C1 segment of cervical spinal cord (tissue), 14 donors: Measurements from ENCODE around the gene HDAC8.
"Not testable (repeated sequence)": the region's sequence is repeated elsewhere in the genome, so short reads cannot be mapped to it uniquely, and the experiment has no call there.

Experiments
- DNase-seq, 14 donors: peaks; one replicate each; lab custom pipeline; 2025; lab: John Stamatoyannopoulos, UW

HDAC8 gene

DNA sequence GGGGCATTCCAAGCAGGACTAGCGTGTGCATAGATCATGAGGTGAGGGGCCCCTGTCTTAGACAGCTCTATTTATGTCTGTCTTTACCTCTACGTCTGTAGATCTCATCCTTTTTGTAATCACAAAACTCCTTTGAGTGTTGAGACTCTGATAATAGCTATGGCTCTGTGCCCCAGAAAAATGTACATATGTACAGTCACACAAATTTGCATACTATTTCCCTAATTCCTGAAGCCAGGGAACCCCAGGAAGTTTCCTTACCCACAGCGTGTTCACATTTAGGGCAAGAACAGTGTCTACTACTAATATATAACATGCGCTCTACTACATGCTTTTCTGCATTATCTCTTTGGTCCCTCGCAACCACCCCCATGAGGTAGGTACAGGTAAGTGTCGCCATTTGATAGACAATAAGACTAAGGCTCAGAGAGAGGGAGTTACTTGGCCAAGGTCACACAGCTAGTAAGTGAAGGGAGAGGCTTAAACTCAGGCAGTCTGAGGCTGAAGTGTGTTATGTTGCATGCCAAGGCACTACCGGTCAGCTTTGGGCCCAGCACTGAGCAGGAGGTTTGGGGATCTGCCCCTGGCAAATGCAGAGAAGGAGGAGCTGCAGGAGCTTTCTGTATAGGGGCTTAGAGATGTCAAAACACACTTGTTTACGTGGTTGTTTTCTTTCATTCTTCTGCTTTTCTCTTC is 245.9 kb downstream of the HDAC8 start:
- no peak for DNase-seq

DNA sequence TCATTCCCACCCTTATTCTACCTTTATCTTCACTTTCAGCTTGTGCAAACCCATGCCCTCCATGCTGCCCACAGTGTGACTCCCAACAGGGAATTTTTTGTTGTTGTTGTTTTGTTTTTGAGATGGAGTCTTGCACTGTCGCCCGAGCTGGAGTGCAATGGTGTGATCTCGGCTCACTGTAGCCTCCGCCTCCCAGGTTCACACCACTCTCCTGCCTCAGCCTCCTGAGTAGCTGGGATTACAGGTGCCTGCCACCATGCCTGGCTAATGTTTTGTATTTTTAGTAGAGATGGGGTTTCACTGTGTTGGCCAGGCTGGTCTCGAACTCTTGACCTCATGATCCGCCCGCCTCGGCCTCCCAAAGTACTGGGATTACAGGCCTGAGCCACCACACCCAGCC is 253.0 kb downstream of the HDAC8 start:
- DNase-seq = not testable (repeated sequence)

DNA sequence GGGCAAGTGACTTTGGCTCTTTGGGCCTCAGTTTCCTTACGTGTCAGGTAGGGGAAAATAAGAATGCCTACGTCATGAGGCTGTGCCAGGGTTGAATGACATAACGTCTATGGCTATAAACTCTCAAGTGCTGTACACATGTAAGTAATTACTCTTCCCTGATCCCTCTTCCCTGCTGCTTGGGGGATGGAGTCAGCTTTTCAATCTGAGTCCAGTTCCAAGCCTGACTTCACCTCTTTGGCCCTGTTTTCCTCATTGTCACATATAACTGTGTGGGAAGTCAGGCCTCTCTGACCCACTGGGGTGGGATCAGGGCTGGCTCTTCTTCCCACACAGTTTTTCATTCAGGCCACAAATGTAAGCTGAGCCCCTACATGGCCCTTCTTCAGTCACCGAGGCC is 255.5 kb downstream of the HDAC8 start:
- DNase-seq = no peak

DNA sequence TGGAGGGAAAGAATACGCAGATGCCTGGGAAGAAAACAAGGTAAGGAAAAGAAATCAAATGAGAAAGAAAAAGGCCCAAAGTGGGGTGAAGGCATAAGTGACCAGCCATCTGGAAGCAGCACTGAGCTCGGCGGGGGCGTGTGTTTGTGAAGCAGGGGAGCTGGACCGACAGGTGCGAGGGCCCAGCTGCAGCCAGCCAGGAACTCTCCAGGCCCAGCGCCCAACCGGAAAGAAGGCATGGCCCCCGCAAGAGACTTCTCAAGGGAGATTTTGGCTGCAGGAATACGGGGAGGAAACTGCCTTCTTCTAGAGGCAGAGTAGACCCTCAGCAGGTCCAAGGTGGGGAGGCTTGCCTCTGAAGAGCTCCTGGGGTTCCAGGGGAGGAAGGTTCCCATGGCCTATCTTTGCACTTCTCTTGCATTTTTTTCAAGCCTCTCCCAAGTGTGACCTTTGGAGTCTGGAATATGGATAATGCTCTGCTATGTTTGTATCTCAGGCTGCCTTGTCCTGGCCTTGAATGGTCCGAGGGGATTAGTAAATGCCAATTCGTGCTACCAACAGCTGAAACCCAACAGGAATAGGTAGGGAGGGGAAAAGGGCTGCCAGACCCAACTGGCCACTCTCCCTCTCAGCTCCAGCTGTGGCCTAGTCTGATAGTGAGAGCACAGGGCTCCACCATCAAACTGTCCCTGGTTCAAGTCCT is 256.1 kb downstream of the HDAC8 start:
- no peak for DNase-seq

DNA sequence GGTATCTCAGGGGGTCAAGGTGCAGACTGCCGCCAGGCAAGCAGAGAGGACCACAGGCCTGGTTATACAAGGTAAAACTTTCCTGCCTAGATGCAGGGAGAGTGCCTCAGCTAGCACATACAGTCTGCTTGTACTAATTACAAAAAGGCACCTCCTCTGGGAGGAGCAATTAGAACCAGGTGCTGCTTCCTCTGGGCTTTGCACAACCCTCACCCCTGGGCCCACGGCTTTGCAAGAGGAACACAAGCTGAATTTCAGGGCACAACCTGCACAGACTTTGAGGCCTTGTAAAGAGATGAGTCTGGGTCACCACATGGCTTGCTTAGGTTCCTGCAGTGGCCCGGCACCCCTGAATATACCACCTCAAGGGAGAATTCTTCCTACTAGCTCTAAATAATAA is 257.8 kb downstream of the HDAC8 start:
- DNase-seq = no peak

DNA sequence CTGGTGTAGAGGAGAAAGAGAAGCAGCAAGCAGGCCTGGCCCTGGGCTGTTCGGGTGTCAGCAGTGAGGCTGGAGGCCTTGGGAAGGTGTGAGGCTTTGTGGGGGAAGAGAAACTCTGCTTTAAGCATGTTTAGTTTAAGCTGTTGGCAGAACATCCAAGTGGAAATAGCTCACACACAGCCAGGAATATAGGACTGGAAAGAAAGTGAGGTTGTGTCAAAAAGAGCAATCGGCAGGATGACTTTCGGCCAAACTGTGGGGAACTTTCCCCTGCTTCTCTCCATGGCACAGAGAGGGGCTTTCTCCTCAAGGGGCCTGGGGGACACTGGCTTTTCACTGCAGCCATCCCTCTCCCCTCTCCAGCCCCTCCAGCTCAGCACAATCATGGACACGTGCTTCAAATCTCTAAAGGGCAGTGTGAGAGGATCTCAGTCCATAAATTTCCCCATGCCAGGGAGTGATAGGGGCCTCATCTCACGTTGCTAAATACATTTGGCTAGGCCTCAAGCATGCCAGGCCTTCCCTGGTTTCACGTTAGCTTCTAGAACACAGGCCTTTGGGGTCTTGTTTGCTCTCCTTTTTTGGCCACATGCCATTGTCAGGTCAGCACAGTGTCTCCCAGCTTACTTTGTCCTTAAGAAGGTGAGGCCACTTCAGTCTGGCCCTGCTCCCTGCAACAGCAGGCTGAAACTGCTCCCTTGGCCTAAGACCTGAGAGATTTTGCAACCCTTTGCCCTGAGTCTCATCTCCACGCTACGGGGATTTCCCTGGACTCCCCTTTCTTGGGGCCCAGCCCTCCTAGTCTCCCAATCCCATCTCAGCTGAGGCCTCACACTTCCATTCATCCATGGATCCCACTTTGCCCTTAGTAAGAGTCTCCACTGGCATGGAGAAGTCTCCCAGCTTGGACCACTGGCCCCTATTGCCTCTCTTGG is 258.7 kb downstream of the HDAC8 start:
- no peak for DNase-seq

DNA sequence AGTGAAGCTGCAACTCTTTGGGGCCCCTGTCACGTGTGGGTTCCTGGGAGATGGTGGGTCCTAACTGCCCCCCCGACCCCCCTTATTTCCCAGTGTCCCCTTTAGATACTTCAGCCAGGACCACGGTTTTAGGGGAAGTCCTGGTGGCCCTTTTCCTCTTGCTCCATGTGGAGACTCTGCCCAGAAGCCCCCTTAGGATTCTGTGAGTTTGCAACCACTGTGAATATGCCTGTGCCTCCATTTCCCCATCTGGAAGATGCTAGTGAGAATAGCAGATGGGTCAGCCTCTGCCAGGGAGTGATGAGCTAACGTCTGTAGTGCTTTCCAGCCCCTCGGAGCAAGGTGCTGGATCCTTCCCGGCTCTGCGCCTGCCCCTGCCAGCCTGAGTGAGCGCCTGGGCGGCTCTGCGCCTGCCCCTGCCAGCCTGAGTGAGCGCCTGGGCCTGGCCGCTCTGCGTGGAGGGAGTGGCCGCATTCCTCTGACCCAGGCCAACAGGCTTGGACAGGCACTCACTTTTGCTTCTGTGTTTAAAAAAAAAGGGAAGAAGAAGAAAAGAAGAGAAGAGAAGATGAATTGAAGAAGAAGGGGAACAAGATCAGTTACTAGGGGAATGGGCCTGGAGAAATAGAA is 260.2 kb downstream of the HDAC8 start:
- DNase-seq = no peak

DNA sequence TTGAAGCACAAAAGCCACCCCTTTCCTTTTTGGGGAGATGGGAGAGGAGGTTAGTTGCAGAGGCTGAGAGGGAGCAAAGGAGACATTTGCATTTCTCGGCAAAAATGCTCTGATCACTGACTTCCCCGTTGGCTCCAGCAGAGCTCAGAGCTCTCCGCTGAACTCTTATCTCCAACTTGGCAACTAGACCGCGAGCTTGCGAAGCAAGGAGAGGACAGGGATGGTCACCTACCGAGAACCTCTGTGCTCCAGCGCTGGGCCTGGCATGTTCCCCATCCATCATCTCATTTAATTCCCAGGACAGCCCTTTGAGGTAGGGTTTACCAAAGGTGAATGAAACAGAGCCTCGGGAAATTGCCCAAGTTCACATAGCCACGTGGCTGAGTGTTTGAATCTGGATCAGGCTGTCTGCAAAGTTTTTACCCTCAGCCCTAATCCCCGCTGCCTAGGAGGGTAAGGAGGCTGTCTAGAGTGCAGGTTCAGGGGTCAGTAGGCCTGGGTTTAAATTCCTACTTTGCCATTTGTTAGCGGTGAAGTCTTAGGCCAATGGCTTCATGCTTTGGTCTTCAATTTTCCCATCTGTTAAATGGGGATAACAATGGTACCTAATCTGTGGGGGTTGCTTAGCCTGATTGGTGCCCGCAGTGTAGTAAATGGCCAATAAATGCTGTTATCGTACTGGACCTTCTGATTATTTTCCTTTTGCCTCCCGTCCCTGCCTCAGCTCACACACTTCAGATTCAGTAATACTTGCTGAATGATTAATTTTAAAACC is 263.2 kb downstream of the HDAC8 start:
- DNase-seq = no peak

DNA sequence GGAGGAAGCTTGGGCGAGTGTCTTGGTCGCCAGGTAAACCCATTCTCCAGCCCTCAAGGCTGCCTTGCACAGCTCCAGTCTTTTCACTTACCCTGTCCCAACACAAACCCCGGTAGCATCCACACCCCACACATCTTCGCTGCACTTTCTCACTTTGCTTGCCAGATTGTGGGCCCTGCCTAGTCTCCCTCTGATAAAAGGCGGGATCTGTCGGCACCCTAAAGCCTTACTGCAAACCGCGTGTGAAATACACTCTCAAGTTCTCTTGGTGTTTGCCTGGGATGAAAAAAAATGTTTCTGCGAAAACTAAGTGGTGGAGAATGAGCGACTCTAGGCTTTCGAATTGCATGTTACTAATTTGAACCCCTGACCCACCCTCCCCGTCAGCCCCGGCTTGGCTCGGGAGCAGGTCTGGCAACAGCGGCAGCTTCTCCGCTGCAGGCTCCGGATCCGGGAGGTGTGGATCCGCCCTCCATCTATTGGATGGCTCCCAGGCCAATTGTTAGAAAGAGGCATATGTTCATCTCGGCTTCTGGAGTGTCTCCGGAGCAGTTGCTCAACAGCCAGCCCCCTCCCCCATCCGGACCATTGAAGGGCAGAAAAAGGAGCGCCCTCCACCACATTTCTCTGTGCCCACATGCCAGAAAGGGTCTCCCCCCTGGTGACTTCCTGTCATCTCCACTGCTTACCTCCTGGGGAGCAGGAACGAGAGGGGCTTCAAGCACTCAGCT is 263.9 kb downstream of the HDAC8 start:
- DNase-seq = peak in 10 of 14 donors; percentile 1 to 40 (median 12)

DNA sequence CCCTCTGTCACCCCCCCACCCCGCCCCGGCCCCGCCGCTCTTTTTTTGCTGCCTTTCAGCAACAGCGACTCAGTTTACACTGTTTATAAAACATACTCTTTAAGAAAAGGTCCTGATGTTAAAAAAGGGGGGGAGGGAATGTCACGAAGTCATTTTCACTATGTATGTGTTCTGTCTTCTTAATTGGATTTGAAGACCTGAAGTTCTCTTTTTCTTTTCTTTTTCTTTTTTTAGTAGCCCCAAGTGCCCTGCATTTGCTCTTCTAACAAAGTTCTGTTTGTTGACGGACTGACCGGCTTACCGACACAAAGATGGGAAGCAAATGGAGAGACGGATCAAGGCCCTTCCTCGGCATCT is 264.5 kb downstream of the HDAC8 start:
- no peak for DNase-seq

DNA sequence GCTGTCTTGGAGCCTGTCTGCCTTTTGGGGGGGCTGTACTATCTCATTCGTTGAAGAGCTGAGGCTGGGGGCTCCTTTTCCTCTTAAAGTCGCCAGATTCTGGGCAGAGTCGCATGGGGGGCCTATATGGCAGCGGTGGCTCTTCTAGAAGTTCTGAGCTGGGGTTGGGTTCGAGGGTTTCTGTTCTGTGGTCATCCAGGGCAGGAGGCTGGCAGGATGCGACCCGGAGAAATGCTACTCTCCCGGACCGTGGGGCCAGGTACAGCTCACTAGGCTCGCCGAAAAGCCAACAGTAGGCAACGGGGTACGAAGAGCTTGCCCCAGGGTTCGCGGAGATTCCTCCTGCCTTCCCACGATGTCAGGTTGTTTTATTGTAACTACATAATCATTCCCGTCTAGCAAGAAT is 265.0 kb downstream of the HDAC8 start:
- DNase-seq = no peak

DNA sequence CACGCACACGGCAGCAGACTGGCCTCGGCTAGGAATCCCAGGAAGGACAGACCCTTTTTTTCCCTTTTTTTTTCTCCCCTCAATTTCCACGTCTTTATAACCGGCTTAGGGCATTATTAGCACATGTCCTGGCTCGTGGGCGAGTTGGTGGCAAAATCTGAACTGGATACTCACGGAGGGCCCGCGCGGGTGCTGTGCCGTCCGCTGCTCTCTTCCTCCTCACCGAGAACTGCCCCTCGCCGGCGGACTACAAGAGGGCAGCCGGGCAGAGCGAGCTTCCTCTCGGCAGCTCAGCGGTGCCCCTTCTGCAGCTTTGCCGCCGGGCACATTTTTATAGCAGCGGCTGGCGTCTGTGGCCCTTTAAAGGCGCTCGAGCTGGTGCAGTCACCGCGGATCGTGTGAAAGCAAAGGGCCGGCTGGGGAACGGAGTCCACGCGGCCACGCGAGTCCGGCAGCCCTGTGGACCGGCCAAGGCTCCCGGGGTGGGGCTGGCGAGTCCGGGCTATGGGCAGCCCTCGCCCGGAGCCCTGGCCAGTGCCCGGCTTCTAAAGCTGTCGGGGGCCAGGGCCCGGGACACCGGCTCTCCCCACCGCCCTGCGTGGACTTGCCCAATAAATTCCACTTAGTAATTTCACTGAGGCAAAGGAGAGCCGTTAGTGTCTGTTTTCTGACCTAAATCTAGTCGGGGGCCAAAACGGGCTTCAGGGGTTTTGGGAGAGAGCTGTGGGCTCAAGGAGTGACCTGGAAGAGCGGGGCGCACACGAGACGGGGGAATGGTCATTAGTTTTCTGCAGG is 265.6 kb downstream of the HDAC8 start:
- peak in 12 of 14 donors; percentile 3 to 53 (median 30) for DNase-seq

DNA sequence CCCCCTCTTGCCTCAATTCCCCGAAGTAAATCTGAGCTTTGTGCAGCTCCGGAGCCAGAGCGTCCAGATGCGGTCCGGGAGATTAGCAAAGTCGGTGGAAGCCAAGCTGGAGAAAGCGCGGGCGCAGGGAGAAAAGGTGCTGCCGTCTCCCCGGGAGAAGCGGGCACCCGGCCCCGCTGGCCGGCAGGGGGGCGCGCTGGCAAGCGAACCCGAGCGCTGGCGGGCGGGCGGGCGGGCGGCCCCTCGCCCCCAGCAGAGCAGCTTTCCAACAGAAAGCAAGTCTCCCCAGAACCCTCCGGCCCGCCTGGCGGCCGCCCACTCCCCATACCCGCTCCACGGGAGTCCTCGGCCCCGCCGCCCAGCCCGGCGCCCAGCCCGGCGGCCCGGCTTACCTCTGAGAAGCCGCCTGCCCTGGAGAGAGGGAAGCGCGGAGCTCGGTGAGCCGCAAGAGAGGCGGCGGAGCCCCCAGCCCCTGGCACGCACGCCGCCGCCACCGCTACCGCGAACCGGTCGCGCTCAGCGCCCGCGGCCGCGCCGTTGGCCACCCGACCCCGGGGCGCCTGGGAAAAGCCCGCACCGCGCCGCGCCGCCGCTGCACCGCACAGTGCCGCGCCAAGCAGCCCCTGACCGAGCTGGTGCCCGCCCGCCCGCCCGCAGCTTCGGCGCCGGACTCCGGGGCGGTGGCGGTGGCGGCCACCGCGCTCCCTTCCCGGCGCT is 266.4 kb downstream of the HDAC8 start:
- DNase-seq = no peak

DNA sequence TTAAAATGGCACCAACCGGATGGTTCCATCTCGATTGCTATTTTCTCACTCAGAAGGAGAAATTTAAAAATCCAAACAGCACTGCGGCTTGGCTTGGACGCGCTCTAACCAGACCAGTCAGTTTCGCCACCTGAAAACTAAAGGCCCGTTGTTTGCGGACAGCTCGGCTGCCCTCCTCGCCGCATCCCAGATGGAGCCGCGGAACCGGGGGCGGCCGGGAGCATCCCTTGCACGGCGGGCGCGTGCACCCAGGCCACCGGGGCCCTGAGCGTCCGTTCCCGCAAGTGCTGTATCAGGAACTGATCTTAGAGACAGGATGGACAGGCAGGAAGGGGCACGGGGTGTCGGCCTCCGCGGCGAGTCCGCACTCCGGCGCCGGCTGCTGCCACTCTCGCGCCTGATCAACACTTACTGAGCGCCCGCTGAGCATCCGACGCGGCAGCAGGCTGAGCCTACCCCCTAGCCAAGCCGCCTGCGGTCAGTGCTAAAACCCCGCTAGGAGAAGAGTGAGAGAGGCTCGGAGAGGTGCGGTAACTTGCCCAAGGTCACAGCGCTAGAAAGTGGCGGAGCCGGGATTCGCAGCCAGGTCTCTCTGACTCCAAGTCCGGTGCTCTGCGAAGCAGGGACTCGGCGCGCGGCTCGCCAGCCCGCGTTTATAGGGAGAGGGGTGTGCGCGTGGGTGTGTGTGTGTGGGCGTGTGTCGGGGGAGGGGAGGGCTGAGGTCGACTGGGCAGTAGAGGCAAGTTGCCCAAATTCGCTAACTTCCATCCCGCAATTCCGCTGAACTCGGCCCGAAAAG is 267.2 kb downstream of the HDAC8 start, which contains the start of gene CITED1:
Gene CITED1, minus strand, starts transcription at position 629 of the 799 bp plus-strand sequence. CDS start 3,045 bp downstream, outside the sequence.
- peak in 1 of 14 donors; percentile 14 for DNase-seq

DNA sequence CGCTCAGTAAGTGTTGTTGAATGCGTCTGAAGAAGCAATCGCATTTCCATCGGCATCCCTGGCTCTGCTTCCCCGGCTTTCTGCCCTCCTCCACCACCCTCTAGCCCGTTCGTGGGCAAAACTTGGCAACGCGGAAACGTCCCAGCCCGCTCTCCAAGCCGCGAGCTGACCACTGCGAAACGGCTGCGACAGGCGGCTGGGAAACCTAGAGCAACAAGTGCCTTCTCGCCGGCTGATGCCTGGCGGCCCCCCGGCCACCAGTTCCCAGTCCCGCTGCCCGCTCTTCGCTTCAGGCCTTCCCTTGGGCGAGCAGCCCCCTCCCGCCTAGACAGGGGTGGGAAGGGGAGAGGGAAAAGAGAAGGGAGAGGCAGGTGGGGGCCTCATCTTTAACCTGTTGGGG is 267.8 kb downstream of the HDAC8 start:
- peak in 2 of 14 donors; percentile 1 to 2 for DNase-seq

DNA sequence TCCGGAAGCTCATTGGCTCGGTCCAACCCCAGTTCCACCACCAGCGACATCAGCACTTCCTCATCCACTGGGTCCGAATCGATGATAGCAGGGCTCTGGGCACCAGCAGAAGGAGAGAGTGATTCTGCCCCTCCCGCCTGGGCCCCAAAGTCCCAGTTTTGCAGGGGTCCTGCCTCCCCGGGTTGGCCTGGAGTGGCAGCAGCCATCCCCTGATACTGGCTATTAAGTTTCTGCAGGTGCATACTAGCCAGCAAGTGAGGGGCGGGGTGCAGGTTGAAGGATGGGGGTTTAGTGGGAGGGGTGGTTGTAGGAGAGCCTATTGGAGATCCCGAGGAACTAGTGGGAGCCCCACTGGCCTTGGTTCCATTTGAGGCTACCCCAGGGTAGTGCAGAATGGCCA is 270.9 kb downstream of the HDAC8 start:
- DNase-seq = no peak

DNA sequence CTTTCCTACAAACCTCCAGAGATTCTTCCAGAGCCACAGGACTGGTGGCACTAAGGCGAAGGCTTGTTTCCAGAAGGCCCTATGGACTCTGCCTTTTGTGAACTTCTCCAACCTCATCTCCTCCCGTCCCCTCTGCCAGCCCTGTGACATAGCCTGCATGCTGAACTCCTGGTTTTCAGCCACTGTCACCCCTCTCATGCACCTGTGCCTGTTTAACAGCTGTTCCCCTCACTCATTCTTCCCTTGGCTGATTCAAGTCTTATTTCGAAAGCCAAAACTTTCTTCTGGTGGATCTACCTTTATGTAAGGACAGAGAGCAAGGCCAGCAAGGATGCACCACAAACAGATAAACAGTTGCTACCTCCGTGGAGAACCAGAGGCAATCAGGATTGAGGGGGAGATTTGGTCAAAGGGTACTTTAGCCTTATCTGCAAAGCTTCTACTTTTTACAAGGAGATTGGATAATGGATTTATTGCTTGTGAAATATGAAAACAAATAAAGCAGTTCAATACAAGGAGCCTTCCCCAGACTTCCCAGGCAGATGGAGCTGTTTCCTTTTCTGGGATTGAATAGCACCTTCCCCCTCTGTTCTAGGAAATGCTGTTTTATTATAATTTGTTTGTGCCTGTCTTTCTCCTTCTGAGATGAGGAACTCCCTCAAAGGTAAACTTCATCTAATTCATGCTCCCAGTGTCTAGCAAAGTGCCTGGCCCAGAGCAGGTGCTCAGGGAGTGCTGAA is 272.6 kb downstream of the HDAC8 start:
- DNase-seq = no peak
